Measurements from ENCODE around the gene RTF2. TPM values are rescaled to one million over a fixed set of nuclear protein-coding genes. Genes with fewer than 3 reads are reported as not detected.

The RTF2 gene
- total and polyA plus RNA-seq, 2 of the 4 experiments (the other 2 are of a cell fraction), result 102 to 109 TPM

GRCh38 chr20:56517641-56518040 is 49.2 kb downstream of the RTF2 start:
- Histone ChIP-seq H3K9me3 (ENCODE audit: control insufficient read depth, insufficient read depth, low read length) (peaks cover 11% of the 10 kb centered on the region), H2BK15ac (ENCODE audit: low read depth, low read length) (no peak overlapping the region), H3K27ac (ENCODE audit: insufficient read depth, low read length) (no peak overlapping the region), H3K18ac (ENCODE audit: low read depth, low read length) (no peak overlapping the region), H3K9me1 (ENCODE audit: insufficient read depth, low read length) (peaks cover 2% of the 10 kb centered on the region; the same call in 1 of the 2 replicates), H3K9ac (ENCODE audit: low read depth, low read length) (no peak overlapping the region), H3K23ac (ENCODE audit: low read depth, low read length) (no peak overlapping the region), H2BK5ac (ENCODE audit: low read depth, low read length, poor library complexity, severe bottlenecking) (no peak overlapping the region), H3K4me1 (ENCODE audit: control insufficient read depth, insufficient read depth, low read length) (peaks cover 2% of the 10 kb centered on the region; the same call in 1 of the 2 replicates), H4K5ac (ENCODE audit: low read depth, low read length) (no peak overlapping the region), H4K20me1 (ENCODE audit: insufficient read depth, low read length) (peaks cover 4% of the 10 kb centered on the region; the same call in 1 of the 2 replicates), H3K4me3 (ENCODE audit: insufficient read depth, low read depth, low read length) (no peak overlapping the region), H3K14ac (replicated peaks; ENCODE audit: low read depth, low read length) (no peak overlapping the region), H3K27me3 (ENCODE audit: control insufficient read depth, insufficient read depth, low read length) (no peaks in the 10 kb centered on the region), H2BK120ac (ENCODE audit: low read depth, low read length) (no peak overlapping the region), H3K4me2 (ENCODE audit: low read depth, low read length) (no peak overlapping the region), H2AFZ (replicated peaks; ENCODE audit: low read length, poor library complexity) (no peak overlapping the region), H4K91ac (ENCODE audit: insufficient read depth, low read depth, low read length) (no peak overlapping the region), H3K4ac (ENCODE audit: low read depth, low read length) (no peak overlapping the region), H2BK20ac (ENCODE audit: low read depth, low read length) (no peak overlapping the region), H2AK5ac (ENCODE audit: low read depth, low read length) (no peak overlapping the region), H4K8ac (ENCODE audit: low read depth in 2 of 2, low read length in 2 of 2) (no peak overlapping the region), H3K36me3 (ENCODE audit: control insufficient read depth, insufficient read depth, low read length) (peaks cover 49% of the 10 kb centered on the region), H3K56ac (ENCODE audit: extremely low read depth, insufficient read depth, low read length) (no peak overlapping the region), H3K79me1 (ENCODE audit: low read depth in 1 of 2, low read length in 2 of 2) (peaks cover 0 to under 1% of the 10 kb centered on the region in 2 experiments; a peak in 1 of 4 replicates), H2AK9ac (replicated peaks; ENCODE audit: low read depth, low read length, poor library complexity) (no peak overlapping the region)
- dilution Hi-C loops (cut with HindIII; ENCODE audit: low sequenced_read_pairs, unreplicated experiment), result no loop called here
- no peak for TF ChIP-seq MAZ (IDR thresholded peaks at IDR 0.05; ENCODE audit: borderline replicate concordance, low read depth, low read length)
- WGBS, 2 experiments (ENCODE audit: extremely low coverage in 2 of 2, insufficient read length in 1 of 2), result 92% methylated on average over 2 of the region's 8 CpGs; no CpG with 5 or more reads in 1 of the 2 experiments
- DNase-seq (no peak), ATAC-seq (ENCODE audit: low read depth) (no peak)
- CTCF ChIA-PET, result no interaction called here
- intact Hi-C loops (cut with micrococcal nuclease), result loop anchor here (2.0 kb wide), 1 partner anchor 117 kb away; no protein-coding TSS in a partner anchor
- POLR2A ChIA-PET (ENCODE audit: unreplicated experiment), result no interaction called here
- BruUV-seq (replicated peaks), result no TSS peak
- in situ Hi-C loops (cut with MboI; ENCODE audit: low sequenced_read_pairs), result no loop called here
